GM18505 (cell line): ENCODE measurements around the gene DSTN.

Experiments used
- ATAC-seq: cut with Tn5 transposase; IDR thresholded peaks from one replicate; pipeline ENCODE4 v1.9.1; 2021; ENCODE audit not compliant: unreplicated experiment
- POLR2A ChIP-seq: IDR thresholded peaks from 4 replicates; pipeline ENCODE4 v1.6.1; 2011; ENCODE audit warnings: borderline replicate concordance; ENCODE audit not compliant: insufficient read depth, insufficient read length; ENCODE audit errors: extremely low read depth

Gene DSTN

DNA sequence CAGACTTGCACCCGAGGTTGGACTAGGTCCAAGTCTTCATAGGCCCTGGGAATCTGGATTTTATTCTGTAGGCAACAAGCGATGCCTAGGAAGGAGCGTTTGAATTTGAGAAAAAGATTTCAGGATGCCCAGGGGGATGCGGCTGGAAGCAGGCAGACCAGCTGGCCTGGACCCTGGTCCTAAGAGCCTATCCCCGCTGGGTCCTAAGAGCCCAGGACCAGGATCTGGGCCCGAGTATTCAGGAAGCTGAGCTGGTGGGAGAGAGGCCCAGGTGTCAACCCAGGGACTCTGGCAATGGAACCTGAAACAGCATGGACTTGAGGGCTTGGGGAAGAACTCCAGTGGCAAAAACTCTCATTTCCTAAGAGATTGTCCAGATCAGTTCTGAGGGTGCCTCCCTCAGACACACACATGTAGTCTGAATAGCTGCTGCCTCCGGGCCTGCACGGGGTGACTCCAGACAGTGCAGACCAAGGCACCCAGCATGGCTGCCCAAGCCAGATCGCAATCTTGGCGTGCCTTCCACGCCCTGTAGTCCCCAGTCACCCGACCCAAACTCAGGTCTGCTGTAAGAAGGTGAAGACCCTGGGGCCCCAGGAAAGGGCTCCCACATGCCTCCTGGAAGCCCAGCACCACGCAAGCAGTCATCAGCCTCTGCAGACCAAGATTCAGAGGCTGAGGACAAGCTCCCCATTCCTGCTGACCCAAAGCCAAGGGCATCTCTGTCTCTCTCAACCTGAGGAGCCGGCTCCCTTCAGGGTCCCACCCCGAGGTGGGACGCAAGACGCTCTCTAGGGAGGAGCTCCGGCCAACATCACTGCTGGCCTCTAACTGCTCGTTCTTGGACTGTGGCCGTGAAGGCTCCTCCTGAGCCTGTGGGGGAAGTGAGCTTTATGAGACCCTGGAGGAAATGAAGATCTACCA, 77.8 kb downstream of the DSTN start:
- ATAC-seq = no peak
- TF ChIP-seq POLR2A = no peak

DNA sequence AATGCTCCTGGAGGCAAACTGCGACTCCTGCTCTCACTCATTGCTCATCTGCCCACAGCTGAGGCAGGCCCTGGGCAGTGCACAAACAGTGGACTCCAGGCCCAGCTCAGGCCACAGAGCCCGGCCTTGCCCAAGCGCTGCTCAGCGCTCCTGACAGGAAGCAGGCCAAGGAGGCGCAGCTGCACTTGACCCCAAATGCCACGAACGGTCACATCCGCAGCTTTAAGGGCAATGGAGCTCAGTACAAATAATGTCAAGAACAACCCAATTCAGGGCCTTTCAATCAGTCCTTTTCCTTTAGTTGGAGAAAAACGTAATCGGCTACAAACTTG, 78.4 kb downstream of the DSTN start:
- TF ChIP-seq POLR2A = no peak
- no peak for ATAC-seq

DNA sequence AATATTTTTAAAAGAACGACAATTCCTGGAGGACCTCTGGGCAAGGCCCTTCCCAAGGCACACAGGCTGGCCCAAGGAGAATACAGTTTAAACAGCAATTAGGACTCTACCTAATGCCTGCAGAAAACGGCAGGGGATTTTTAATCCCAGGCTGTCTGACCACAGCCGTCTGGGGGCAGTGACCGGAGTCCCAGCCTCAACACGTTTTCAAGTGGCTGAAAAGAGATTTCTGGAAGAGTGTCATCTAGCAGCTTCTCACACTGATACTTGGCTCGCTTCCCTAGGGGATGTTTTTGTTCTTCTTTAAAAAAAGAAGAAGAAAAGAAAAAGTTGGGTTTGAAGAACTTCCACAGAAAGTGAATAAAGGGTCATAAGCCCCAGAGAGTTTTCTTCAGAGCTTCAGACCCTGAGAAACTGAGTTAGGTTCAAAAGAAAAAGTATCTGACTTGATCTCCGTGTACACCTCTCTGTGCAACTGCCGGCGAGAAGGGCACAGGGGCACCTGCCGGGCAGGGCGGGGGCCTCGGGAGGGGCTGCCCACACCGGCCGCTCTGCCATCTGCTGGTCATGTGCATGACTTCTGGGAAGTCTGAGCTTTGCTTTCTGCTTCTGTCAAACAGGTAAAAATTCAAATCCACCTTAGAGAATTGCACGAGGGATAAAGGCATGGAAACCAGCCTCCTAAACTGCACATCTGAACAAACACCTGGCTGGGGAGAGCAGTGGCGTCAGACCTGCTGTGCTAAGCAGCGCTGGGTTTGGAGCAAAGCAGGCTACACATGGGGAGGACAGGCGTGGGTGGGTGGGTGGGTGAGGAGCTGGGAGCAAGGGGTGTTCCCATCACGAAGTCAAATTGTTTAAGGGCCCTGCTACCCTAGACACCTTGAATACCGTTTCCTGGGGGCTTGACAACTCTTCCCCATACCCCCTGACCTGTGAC, 79.2 kb downstream of the DSTN start:
- TF ChIP-seq POLR2A = no peak
- no peak for ATAC-seq

DNA sequence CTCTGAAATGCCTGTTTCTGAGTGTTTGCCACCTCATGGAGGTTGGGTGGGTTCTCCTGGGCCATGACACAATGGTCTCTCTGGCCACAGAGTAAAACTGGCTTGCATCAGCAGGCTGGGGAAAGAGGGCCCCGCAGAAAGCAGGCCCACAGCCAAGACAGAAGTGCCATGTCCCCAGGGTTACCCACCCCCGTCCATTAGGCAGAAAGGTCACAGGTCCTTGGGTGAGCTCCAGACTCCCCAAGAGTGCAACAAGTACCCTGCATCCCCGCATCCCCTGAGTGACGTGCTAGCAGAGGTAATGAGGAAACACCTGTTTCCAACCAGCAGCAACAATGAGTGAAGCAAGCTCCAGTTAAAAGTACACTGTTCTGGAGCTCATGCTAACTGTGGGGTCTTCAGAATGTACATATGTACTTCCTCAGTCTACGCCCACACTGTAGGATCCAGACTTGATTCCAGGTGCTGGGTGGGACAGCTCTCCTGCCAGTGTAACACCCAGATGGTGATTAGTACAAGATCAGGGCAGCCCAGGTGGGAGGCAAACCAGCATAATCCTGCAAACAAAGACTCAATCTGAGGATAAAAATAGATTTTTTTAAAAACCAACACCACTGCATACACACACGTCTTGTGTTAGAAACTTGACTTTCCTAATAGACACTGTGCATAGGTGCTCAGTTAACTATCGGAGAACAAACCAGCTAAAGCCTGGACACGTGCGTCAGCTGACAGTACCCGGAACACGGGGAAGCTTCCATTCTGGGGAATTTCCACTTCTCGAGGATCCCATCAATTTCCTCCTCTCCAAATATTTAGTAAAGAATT, 80.6 kb downstream of the DSTN start:
- ATAC-seq = no peak
- no peak for TF ChIP-seq POLR2A

DNA sequence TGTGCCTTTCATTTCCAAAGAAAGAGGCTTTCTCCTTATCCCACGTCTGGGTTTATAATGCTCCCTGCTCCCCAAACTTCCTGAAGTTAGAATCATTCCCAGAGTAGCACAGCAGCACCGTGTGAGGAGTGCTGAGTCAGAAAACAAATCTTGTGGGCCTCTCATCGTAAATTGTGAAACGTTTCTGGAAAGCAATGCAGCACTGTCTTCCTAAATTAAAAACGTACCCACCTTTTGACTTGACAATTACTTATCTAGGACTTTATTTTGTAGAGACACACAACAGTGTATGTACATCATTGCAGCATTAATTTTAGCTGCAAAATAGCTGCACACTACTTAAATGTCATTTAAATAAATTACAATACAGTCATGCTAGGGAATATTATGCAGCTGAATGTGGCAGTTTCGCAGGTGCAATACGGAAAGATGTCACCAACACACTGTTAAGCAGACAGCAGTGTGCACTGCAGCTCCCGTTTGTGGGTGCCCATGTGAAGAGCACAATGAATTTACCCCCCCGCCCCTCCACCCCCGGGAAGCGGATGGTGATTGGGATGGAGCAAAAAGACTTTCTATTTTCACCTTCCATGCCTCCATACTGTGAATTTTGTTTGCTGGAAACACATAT, 81.4 kb downstream of the DSTN start:
- no peak for ATAC-seq
- TF ChIP-seq POLR2A = no peak

DNA sequence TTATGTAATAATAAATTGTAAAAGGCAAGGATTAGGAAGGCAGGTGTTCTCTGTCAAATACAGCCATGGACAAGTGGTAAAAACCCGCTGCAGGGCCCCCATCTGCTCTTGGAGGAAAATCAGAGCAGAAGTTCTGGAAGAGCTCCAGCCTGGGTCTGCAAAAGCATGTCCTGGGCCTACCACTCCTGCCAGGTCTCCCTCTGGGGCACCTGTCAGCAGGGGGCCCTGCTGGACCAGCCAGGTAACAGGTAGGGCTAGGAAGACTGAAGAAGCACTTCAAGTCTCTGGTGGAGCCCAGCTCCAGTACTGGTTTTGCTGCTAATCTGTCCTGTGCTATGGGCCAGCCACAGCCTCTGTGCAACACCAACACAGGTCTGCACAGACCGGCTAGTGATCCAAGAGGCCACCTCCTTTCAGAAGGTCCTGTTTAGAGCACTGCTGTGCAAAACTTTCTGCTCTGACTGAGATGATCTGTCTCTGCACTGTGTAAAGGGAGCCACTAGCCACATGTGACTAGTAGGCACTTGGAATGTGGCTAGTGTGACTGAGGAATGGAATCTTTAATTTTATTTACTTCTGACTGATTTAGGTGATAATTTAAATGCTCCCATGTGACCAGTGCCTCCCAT, 82.0 kb downstream of the DSTN start:
- ATAC-seq = no peak
- no peak for TF ChIP-seq POLR2A

DNA sequence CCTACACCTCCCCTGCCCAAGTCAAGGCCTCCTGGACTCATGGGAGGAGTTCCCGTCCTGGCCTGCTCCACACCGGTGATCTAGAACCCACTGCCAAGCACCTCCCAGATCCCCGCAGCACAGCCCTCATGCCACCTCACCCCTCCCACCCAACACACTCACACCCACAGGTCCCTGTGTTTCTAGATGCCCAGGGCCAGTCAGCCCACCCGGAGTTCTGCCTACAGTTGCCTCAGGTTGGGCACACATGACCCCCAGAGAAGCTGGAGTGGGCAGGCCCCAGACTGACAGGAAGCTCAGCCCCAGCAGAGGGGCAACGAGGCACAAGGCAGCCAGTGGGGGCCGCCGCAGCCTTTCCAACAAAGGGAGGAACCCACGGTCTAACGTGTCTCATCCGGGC, 82.5 kb downstream of the DSTN start:
- ATAC-seq = no peak
- TF ChIP-seq POLR2A = no peak

DNA sequence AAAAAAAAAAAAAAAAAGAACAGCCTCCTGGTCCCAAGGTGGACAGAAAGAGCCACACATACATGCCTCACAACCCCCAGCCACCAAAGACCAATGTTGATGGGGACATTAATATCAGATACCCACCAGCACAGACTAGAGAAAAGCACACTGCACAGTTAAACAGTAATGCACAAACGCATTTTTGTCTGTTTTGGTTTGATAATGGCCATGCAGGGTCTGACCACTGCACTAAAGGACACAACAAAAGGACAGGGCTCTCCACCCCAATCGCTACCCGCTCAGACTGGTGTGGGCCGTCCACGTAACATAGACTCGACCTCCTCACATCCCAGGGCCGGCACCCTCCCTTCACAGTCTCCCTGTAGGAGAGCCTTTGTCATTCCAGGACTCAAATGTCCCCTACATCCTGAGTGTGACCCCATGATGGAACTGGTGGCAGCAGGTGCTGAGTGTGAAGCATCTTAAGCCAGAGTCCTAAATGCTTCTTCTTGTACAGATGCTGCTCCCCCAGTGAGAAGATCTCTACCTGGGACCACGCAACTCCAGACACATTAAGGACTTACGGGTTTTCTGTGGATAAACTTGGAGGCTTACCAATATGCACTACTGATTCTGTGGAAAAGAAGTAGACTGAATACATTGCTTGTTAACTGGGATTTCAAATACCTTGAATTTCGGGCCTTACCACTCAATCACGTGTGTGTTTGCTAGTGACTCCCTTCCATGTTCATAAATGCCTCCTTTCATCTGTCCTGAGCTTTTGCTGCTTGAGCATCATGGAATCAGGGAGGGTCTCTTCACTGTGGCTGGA, 84.2 kb downstream of the DSTN start:
- ATAC-seq = no peak
- no peak for TF ChIP-seq POLR2A

DNA sequence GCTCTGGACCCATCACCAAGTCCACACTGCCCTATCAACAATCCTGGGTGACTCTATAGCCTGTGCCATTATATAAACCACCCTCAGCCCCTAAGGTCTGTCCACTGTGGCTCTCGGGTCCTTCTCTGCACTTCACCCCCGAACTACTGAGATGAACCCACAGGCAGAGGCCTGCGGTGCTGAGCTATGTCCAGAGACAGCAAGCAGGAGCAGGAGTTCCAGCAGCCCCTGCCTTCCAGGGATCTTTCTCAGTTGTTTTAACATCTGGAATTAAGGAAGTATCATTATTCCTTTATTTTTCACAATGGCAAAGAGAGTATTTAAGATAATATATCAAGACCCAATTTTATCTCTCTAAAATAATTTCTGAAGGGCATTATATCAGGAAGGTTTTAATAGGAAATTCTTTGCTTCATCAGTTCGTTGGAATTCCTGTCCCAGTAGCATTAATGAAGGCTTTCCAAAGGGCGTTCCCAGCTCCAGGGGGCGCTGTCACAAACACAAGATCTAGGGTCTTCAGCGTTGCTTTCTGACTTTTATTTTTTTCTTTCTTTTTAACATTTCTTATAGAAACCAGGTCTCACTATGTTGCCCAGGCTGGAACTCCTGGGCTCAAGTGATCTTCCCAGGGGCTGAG, 84.9 kb downstream of the DSTN start:
- TF ChIP-seq POLR2A = no peak
- no peak for ATAC-seq

DNA sequence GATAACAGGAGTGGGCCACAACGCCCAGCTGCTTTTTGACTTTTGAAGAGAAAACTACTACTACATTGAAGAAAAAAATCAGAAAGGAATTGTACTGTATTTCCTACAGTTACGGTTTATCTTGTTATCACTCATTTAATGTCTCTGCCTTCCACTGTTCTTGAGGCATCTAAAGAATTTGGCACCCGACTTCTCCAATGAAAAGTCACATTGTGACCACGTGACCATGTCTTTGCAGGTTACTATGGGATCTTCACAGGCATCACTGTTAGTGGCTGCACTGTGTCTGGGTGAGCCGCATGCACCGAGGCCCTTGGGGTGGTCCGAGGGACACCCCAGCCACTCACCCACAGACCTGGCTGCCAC, 85.4 kb downstream of the DSTN start:
- no peak for TF ChIP-seq POLR2A
- no peak for ATAC-seq

DNA sequence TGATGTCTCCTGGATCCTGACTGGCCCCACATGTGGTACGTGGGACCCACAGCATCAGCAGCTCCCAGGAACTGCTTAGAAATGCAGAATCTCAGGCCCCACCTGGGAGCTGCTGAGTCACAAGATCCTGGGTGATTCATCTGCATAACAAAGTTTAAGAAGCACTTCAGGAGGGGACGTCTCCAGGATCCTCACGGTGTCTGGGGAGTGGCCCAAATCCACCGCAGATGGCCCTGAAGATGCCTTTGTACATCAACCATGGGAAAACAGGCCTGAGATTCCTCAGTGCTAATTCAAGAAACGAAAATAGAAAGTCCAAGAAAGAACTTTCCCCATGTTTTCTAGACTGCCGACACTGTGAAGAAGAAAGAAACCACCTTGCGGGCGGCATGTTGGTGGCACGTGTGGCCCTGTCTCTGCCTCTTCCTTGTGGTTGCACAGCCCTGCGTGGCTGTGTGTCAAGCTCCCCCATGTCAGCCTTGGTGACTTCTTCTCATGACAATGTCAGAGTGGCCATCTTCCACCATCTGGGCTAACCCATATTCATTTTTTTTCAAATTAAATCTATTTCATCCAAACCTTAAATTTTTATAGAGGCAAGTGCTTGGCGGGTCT, 86.1 kb downstream of the DSTN start:
- ATAC-seq = no peak

More for the DNA sequence above, 86.1 kb downstream of the DSTN start:
- TF ChIP-seq POLR2A = no peak
